HCT116 (cell line): ENCODE data around the gene STRBP. TPM values are rescaled to one million over a fixed set of nuclear protein-coding genes. Genes with fewer than 3 reads are reported as not detected.

ENCODE experiments used
- ATAC-seq: fragments of 200-7000 bp; cut with Tn5 transposase; 2 replicates; pipeline ENCODE4 v1.9.1; 2020; ENCODE audit warnings: mild to moderate bottlenecking, moderate library complexity
- BruUV-seq: library from RNA; stranded (reverse); fragments of 400-500 nt; replicated peaks from 2 replicates; lab custom pipeline; 2021; lab: Mats Ljungman, UMichigan
- CTCF ChIA-PET: fragments of 300-600 bp; sonication (Branson Sonifier 250); formaldehyde crosslinking; loops from one replicate; lab custom pipeline; 2021; ENCODE audit warnings: antibody characterized with exemption; lab: Charles Lee
- POLR2A ChIA-PET: fragments of 300-600, 350-600 bp; sonication (Branson Sonifier 250); formaldehyde crosslinking; loops from one replicate; lab custom pipeline; 2021; ENCODE audit warnings: antibody characterized with exemption; lab: Charles Lee
- RAD21 ChIA-PET, 2 experiments: fragments of 300-600 bp; sonication (Branson Sonifier 250); formaldehyde crosslinking; loops; one replicate each; lab custom pipeline; 2023; ENCODE audit warnings: low total read pairs in 2 of 2; ENCODE audit not compliant: uncharacterized antibody in 2 of 2, unreplicated experiment in 2 of 2, low non-redundant PET in 1 of 2; lab: Charles Lee
- DNase-seq: peaks from one replicate; pipeline ENCODE4 v3.0.0-alpha.2; 2010; ENCODE audit warnings: low read depth, low spot score
- H2AFZ ChIP-seq: fragments of 200-600 bp; shearing (Covaris generic), sonication (generic); 2 replicates; pipeline ENCODE4 v1.6.1; 2017; ENCODE audit warnings: low read depth, mixed run types, mixed read lengths, antibody characterized with exemption, low read length; ENCODE audit not compliant: poor library complexity, severe bottlenecking
- H3K27ac ChIP-seq: 2 replicates; pipeline ENCODE4 v1.5.1; 2012; ENCODE audit warnings: low read depth, low read length
- H3K27me3 ChIP-seq: fragments of 200-600 bp; sonication (generic); 2 replicates; pipeline ENCODE4 v1.6.1; 2016; ENCODE audit warnings: mixed run types, low read length, mixed read lengths; ENCODE audit not compliant: insufficient read depth
- H3K36me3 ChIP-seq, 2 experiments: fragments of 200-500 bp in 1 of 2; fragments of 200-600 bp in 1 of 2; sonication (Bioruptor generic) in 1 of 2; sonication (generic) in 1 of 2; 2 replicates each; pipeline versions ENCODE4 v1.5.1 to v1.6.1; 2014 to 2016; ENCODE audit warnings: low read length in 2 of 2, inconsistent platforms in 1 of 2, mixed read lengths in 1 of 2, mixed run types in 1 of 2; ENCODE audit not compliant: insufficient read depth in 2 of 2, control insufficient read depth in 1 of 2
- H3K4me1 ChIP-seq, 2 experiments: fragments of 200-600 bp in 1 of 2; sonication (generic) in 1 of 2; 2 replicates each; pipeline versions ENCODE4 v1.5.1 to v1.6.1; 2012 to 2017; ENCODE audit warnings: low read length in 2 of 2, inconsistent platforms in 1 of 2, mild to moderate bottlenecking in 1 of 2, mixed read lengths in 1 of 2, mixed run types in 1 of 2, moderate library complexity in 1 of 2; ENCODE audit not compliant: insufficient read depth in 2 of 2, control insufficient read depth in 1 of 2
- H3K4me2 ChIP-seq: fragments of 200-600 bp; sonication (generic); 2 replicates; pipeline ENCODE4 v1.6.1; 2017; ENCODE audit warnings: mixed run types, low read length, mixed read lengths
- H3K4me3 ChIP-seq, 2 experiments: fragments of 200-600 bp in 1 of 2; sonication (generic) in 1 of 2; replicated peaks in 1 of 2; 2 replicates each; pipeline ENCODE4 v1.5.1; 2011 to 2016; ENCODE audit warnings: low read length in 2 of 2, control low read depth in 1 of 2, low read depth in 1 of 2, mild to moderate bottlenecking in 1 of 2, mixed read lengths in 1 of 2, mixed run types in 1 of 2
- H3K79me2 ChIP-seq: fragments of 200-600 bp; sonication (generic); 2 replicates; pipeline ENCODE4 v1.6.1; 2017; ENCODE audit warnings: mild to moderate bottlenecking, mixed run types, low read length, moderate library complexity, mixed read lengths; ENCODE audit not compliant: insufficient read depth
- H3K9ac ChIP-seq: fragments of 200-600 bp; sonication (generic); 2 replicates; pipeline ENCODE4 v1.6.1; 2016; ENCODE audit warnings: low read length, mixed read lengths
- H3K9me2 ChIP-seq: fragments of 200-600 bp; sonication (generic), shearing (Covaris generic); 2 replicates; pipeline ENCODE4 v1.6.1; 2017; ENCODE audit warnings: mixed run types, mild to moderate bottlenecking, moderate library complexity; ENCODE audit not compliant: insufficient read depth
- H3K9me3 ChIP-seq, 2 experiments: fragments of 200-500 bp in 1 of 2; fragments of 200-600 bp in 1 of 2; sonication (Bioruptor generic) in 1 of 2; sonication (generic) in 1 of 2; 2 replicates each; pipeline ENCODE4 v1.6.1; 2014 to 2017; ENCODE audit warnings: low read length in 2 of 2, mixed read lengths in 2 of 2, inconsistent platforms in 1 of 2, low read depth in 1 of 2, mild to moderate bottlenecking in 1 of 2, mixed run types in 1 of 2, moderate library complexity in 1 of 2; ENCODE audit not compliant: control insufficient read depth in 1 of 2, insufficient read depth in 1 of 2
- H4K20me1 ChIP-seq: fragments of 200-600 bp; sonication (generic), shearing (Covaris generic); 2 replicates; pipeline ENCODE4 v1.6.1; 2017; ENCODE audit warnings: mixed run types, mild to moderate bottlenecking, moderate library complexity; ENCODE audit not compliant: insufficient read depth
- CEBPB ChIP-seq: IDR thresholded peaks from 2 replicates; pipeline ENCODE4 v1.6.1; 2012; ENCODE audit warnings: low read depth
- EGR1 ChIP-seq: IDR thresholded peaks from 2 replicates; pipeline ENCODE4 v1.6.1; 2012; ENCODE audit warnings: low read depth
- ELF1 ChIP-seq: IDR thresholded peaks from 2 replicates; pipeline ENCODE4 v1.6.1; 2012; ENCODE audit warnings: low read depth, borderline replicate concordance
- EZH2 ChIP-seq: fragments of 200-600 bp; sonication (generic); IDR thresholded peaks from 2 replicates; pipeline ENCODE4 v1.6.1; 2017; ENCODE audit warnings: antibody characterized with exemption, mixed run types
- FOSL1 ChIP-seq: IDR thresholded peaks from 2 replicates; pipeline ENCODE4 v1.6.1; 2012; ENCODE audit warnings: low read depth
- POLR2A ChIP-seq: IDR thresholded peaks from 2 replicates; pipeline ENCODE4 v1.7.0; 2011; ENCODE audit warnings: borderline replicate concordance; ENCODE audit not compliant: insufficient read depth, insufficient read length; ENCODE audit errors: extremely low read depth
- POLR2AphosphoS5 ChIP-seq: IDR thresholded peaks from 2 replicates; pipeline ENCODE4 v1.6.1; 2011; ENCODE audit warnings: mild to moderate bottlenecking, low read depth, low read length, moderate library complexity
- RAD21 ChIP-seq: IDR thresholded peaks from 2 replicates; pipeline ENCODE4 v1.6.1; 2012; ENCODE audit warnings: low read depth, mild to moderate bottlenecking
- SIN3A ChIP-seq: IDR thresholded peaks from 2 replicates; pipeline ENCODE4 v1.6.1; 2012; ENCODE audit warnings: low read depth
- SP1 ChIP-seq: IDR thresholded peaks from 2 replicates; pipeline ENCODE4 v1.6.1; 2012; ENCODE audit warnings: low read depth
- SRF ChIP-seq: IDR thresholded peaks from 2 replicates; pipeline ENCODE4 v1.6.1; 2012; ENCODE audit warnings: low read depth
- YY1 ChIP-seq: IDR thresholded peaks from 2 replicates; pipeline ENCODE4 v1.6.1; 2011; ENCODE audit warnings: low read length, low read depth, moderate library complexity, mild to moderate bottlenecking; ENCODE audit not compliant: insufficient replicate concordance; ENCODE audit errors: extremely low read depth
- ZFX ChIP-seq: fragments of 450-650 bp; IDR thresholded peaks from 2 replicates; pipeline ENCODE4 v1.6.1; 2017
- ZNF274 ChIP-seq: fragments of 200-500 bp; sonication (Bioruptor generic); IDR thresholded peaks from 2 replicates; pipeline ENCODE4 v1.6.1; 2014; ENCODE audit warnings: mild to moderate bottlenecking, low read depth, low read length, inconsistent platforms
- intact Hi-C: fragments of 100-400 bp; cut with micrococcal nuclease; formaldehyde crosslinking; loops from 2 replicates; pipeline ENCODE4 v1.10.0; 2022
- total RNA-seq: library from RNA; stranded (reverse); gene quantifications from one replicate; pipeline ENCODE4 v1.2.1, GENCODE V29; 2021; ENCODE audit not compliant: unreplicated experiment
- TF ChIP-seq, protein P1 (sequence below): IDR thresholded peaks from 2 replicates; pipeline ENCODE4 v1.6.1; 2011; ENCODE audit warnings: mild to moderate bottlenecking, low read length, moderate library complexity; ENCODE audit not compliant: insufficient replicate concordance; ENCODE audit errors: extremely low read depth
- TF ChIP-seq, protein P2 (sequence below): IDR thresholded peaks from 2 replicates; pipeline ENCODE4 v1.6.1; 2012; ENCODE audit warnings: low read depth
- TF ChIP-seq, protein P3 (sequence below), 3 experiments: fragments of 200-600 bp in 1 of 3; sonication (generic) in 1 of 3; IDR thresholded peaks in 2 of 3; conservative IDR thresholded peaks in 1 of 3; 2 replicates each; pipeline ENCODE4 v1.5.1; 2012 to 2017; ENCODE audit warnings: low read depth in 2 of 3, low read length in 2 of 3, antibody characterized with exemption in 1 of 3, borderline replicate concordance in 1 of 3, control low read depth in 1 of 3, mild to moderate bottlenecking in 1 of 3, mixed read lengths in 1 of 3, mixed run types in 1 of 3, moderate library complexity in 1 of 3; ENCODE audit not compliant: insufficient read depth in 1 of 3
- TF ChIP-seq, protein P4 (sequence below): IDR thresholded peaks from 2 replicates; pipeline ENCODE4 v1.6.1; 2012

STRBP gene
- total RNA-seq, 1 experiment from 2014 or later = 30.4 TPM

DNA sequence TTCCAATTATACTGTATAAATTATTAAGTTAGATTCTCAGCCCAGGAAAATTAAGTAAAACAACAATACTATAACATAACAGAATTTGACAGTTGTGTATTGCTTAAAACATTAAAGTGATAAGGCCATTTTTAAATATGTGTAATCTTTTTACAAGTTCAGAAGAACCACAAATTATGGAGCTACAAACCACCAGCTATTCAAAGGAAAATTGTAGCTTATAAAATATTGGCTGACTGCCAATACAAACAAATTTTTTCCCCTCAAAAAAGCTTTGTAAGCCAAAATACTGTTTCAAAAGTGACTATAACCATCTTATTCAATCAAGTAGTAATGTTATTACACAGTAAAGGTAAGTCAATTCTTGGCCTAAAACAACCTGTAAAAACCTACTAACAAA lies 21.9 kb downstream of the STRBP start:
- Histone ChIP-seq H3K4me2 (no peak overlapping the region), H4K20me1 (no peaks in the 10 kb centered on the region), H3K9ac (no peak overlapping the region), H3K4me3 (no peak overlapping the region), H3K27ac (no peak overlapping the region), H3K9me3 (no peaks in the 10 kb centered on the region), H3K79me2 (peaks cover 83% of the 10 kb centered on the region), H2AFZ (no peak overlapping the region), H3K4me1 (peaks cover 0 to 9% of the 10 kb centered on the region in 2 experiments; a peak in 2 of 4 replicates), H3K9me2 (no peaks in the 10 kb centered on the region), H3K36me3 (no peaks in the 10 kb centered on the region), H3K27me3 (no peaks in the 10 kb centered on the region)
- DNase-seq = no peak
- ChIA-PET RAD21 (no interaction called here), POLR2A (no interaction called here), CTCF (no interaction called here)
- BruUV-seq = no TSS peak
- no peak for ATAC-seq
- intact Hi-C loops = no loop called here
- TF ChIP-seq SIN3A = no peak
- no peak for TF ChIP-seq SP1
- TF ChIP-seq, protein P1, sequence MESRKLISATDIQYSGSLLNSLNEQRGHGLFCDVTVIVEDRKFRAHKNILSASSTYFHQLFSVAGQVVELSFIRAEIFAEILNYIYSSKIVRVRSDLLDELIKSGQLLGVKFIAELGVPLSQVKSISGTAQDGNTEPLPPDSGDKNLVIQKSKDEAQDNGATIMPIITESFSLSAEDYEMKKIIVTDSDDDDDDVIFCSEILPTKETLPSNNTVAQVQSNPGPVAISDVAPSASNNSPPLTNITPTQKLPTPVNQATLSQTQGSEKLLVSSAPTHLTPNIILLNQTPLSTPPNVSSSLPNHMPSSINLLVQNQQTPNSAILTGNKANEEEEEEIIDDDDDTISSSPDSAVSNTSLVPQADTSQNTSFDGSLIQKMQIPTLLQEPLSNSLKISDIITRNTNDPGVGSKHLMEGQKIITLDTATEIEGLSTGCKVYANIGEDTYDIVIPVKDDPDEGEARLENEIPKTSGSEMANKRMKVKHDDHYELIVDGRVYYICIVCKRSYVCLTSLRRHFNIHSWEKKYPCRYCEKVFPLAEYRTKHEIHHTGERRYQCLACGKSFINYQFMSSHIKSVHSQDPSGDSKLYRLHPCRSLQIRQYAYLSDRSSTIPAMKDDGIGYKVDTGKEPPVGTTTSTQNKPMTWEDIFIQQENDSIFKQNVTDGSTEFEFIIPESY = no peak
- TF ChIP-seq POLR2AphosphoS5 = no peak
- no peak for TF ChIP-seq EGR1
- no peak for TF ChIP-seq POLR2A
- no peak for TF ChIP-seq EZH2
- TF ChIP-seq, protein P2, sequence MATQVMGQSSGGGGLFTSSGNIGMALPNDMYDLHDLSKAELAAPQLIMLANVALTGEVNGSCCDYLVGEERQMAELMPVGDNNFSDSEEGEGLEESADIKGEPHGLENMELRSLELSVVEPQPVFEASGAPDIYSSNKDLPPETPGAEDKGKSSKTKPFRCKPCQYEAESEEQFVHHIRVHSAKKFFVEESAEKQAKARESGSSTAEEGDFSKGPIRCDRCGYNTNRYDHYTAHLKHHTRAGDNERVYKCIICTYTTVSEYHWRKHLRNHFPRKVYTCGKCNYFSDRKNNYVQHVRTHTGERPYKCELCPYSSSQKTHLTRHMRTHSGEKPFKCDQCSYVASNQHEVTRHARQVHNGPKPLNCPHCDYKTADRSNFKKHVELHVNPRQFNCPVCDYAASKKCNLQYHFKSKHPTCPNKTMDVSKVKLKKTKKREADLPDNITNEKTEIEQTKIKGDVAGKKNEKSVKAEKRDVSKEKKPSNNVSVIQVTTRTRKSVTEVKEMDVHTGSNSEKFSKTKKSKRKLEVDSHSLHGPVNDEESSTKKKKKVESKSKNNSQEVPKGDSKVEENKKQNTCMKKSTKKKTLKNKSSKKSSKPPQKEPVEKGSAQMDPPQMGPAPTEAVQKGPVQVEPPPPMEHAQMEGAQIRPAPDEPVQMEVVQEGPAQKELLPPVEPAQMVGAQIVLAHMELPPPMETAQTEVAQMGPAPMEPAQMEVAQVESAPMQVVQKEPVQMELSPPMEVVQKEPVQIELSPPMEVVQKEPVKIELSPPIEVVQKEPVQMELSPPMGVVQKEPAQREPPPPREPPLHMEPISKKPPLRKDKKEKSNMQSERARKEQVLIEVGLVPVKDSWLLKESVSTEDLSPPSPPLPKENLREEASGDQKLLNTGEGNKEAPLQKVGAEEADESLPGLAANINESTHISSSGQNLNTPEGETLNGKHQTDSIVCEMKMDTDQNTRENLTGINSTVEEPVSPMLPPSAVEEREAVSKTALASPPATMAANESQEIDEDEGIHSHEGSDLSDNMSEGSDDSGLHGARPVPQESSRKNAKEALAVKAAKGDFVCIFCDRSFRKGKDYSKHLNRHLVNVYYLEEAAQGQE = no peak
- no peak for TF ChIP-seq YY1
- no peak for TF ChIP-seq CEBPB
- TF ChIP-seq RAD21 = no peak
- no peak for TF ChIP-seq ELF1
- TF ChIP-seq, protein P3, sequence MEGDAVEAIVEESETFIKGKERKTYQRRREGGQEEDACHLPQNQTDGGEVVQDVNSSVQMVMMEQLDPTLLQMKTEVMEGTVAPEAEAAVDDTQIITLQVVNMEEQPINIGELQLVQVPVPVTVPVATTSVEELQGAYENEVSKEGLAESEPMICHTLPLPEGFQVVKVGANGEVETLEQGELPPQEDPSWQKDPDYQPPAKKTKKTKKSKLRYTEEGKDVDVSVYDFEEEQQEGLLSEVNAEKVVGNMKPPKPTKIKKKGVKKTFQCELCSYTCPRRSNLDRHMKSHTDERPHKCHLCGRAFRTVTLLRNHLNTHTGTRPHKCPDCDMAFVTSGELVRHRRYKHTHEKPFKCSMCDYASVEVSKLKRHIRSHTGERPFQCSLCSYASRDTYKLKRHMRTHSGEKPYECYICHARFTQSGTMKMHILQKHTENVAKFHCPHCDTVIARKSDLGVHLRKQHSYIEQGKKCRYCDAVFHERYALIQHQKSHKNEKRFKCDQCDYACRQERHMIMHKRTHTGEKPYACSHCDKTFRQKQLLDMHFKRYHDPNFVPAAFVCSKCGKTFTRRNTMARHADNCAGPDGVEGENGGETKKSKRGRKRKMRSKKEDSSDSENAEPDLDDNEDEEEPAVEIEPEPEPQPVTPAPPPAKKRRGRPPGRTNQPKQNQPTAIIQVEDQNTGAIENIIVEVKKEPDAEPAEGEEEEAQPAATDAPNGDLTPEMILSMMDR (IDR thresholded peaks at IDR 0.05 in 2 of 3, conservative IDR thresholded peaks at IDR 0.05 in 1 of 3; ENCODE audit: borderline replicate concordance in 1 of 3, insufficient read depth in 1 of 3, low read depth in 2 of 3, low read length in 2 of 3) = no peak
- TF ChIP-seq SRF = no peak
- no peak for TF ChIP-seq ZNF274
- TF ChIP-seq ZFX = no peak
- no peak for TF ChIP-seq FOSL1
- TF ChIP-seq, protein P4, sequence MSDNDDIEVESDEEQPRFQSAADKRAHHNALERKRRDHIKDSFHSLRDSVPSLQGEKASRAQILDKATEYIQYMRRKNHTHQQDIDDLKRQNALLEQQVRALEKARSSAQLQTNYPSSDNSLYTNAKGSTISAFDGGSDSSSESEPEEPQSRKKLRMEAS = no peak
